IgD-negative memory B cell (primary cell): Measurements from ENCODE around the gene PDK4. TPM values are rescaled to one million over a fixed set of nuclear protein-coding genes. Genes with fewer than 3 reads are reported as not detected.
"Not testable (repeated sequence)": the region's sequence is repeated elsewhere in the genome, so short reads cannot be mapped to it uniquely, and the experiment has no call there.

Experiments used
- H3K27ac Mint-ChIP-seq, 3 donors: one replicate each; pipeline ENCODE4 v1.8.0; 2020 to 2022; ENCODE audit warnings: mild to moderate bottlenecking in 3 of 3, mixed read lengths in 3 of 3, moderate library complexity in 1 of 3
- H3K27me3 Mint-ChIP-seq: one replicate; pipeline ENCODE4 v1.8.0; 2021; ENCODE audit warnings: mixed read lengths
- H3K36me3 Mint-ChIP-seq: one replicate; pipeline ENCODE4 v1.8.0; 2020; ENCODE audit warnings: mild to moderate bottlenecking, mixed read lengths
- H3K4me1 Mint-ChIP-seq, 3 donors: one replicate each; pipeline ENCODE4 v1.8.0; 2020 to 2022; ENCODE audit warnings: mixed read lengths in 3 of 3, mild to moderate bottlenecking in 1 of 3
- H3K4me3 Mint-ChIP-seq, 4 donors: one replicate each; pipeline ENCODE4 v1.8.0; 2020 to 2022; ENCODE audit warnings: mild to moderate bottlenecking in 4 of 4, mixed read lengths in 4 of 4, moderate library complexity in 3 of 4
- H3K9me3 Mint-ChIP-seq, 3 donors: one replicate each; pipeline ENCODE4 v1.8.0; 2020 to 2021; ENCODE audit warnings: mixed read lengths in 3 of 3, mild to moderate bottlenecking in 1 of 3
- polyA plus RNA-seq: library from polyadenylated mRNA; unstranded; fragments of 300-500 nt; fragmentation: Illumina TruSeq; gene quantifications from one replicate; pipeline ENCODE4 v1.2.3, GENCODE V29; 2021

PDK4 gene
- polyA plus RNA-seq, 1 donor from 2014 or later = not detected

- Mint-ChIP-seq H3K4me3 (no peak overlapping the region), H3K27me3 (no peaks in the 10 kb centered on the region), H3K36me3 (peaks cover 2% of the 10 kb centered on the region), H3K9me3 (no peaks in the 10 kb centered on the region), H3K27ac (no peak overlapping the region), H3K4me1 (peaks cover 0 to 4% (median 4%) of the 10 kb centered on the region in 3 donors)
These were observed 35.6 kb downstream of the PDK4 start for GRCh38 chr7:95560674-95561073.

GRCh38 chr7:95558864-95559263, 37.5 kb downstream of the PDK4 start:
- H3K4me1 Mint-ChIP-seq = peaks cover 0 to 4% (median 4%) of the 10 kb centered on the region in 3 donors
- peaks cover 7% of the 10 kb centered on the region for H3K27me3 Mint-ChIP-seq
- H3K36me3 Mint-ChIP-seq = peaks cover 2% of the 10 kb centered on the region
- H3K9me3 Mint-ChIP-seq = no peaks in the 10 kb centered on the region
- H3K4me3 Mint-ChIP-seq = no peak overlapping the region
- no peak overlapping the region for H3K27ac Mint-ChIP-seq

GRCh38 chr7:95556777-95557176, 39.5 kb downstream of the PDK4 start:
- peaks cover 4% of the 10 kb centered on the region for H3K36me3 Mint-ChIP-seq
- H3K4me1 Mint-ChIP-seq = peaks cover 0 to 4% (median 2%) of the 10 kb centered on the region in 3 donors
- H3K4me3 Mint-ChIP-seq = no peak overlapping the region
- H3K27ac Mint-ChIP-seq = no peak overlapping the region
- H3K9me3 Mint-ChIP-seq = no peaks in the 10 kb centered on the region
- H3K27me3 Mint-ChIP-seq = peaks cover 11% of the 10 kb centered on the region

GRCh38 chr7:95553939-95554338, 42.4 kb downstream of the PDK4 start:
- no peak overlapping the region for H3K4me3 Mint-ChIP-seq

GRCh38 chr7:95552010-95552926, 44.0 kb downstream of the PDK4 start:
- not testable (repeated sequence) for H3K4me3 Mint-ChIP-seq

More at GRCh38 chr7:95553939-95554338, 42.4 kb downstream of the PDK4 start:
- Mint-ChIP-seq H3K27me3 (peaks cover 14% of the 10 kb centered on the region), H3K4me1 (peaks cover 4 to 12% (median 4%) of the 10 kb centered on the region in 3 donors), H3K36me3 (peaks cover 3% of the 10 kb centered on the region), H3K9me3 (no peaks in the 10 kb centered on the region), H3K27ac (no peak overlapping the region)

GRCh38 chr7:95550546-95550945, 45.8 kb downstream of the PDK4 start:
- peaks cover 14% of the 10 kb centered on the region for H3K27me3 Mint-ChIP-seq
- peak overlapping the region in 1 of 4 donors; percentile 47 for H3K4me3 Mint-ChIP-seq
- no peaks in the 10 kb centered on the region for H3K9me3 Mint-ChIP-seq
- peaks cover 0 to 10% (median 8%) of the 10 kb centered on the region in 3 donors for H3K4me1 Mint-ChIP-seq
- peaks cover 3% of the 10 kb centered on the region for H3K36me3 Mint-ChIP-seq
- H3K27ac Mint-ChIP-seq = no peak overlapping the region

More at GRCh38 chr7:95552010-95552926, 44.0 kb downstream of the PDK4 start:
- H3K9me3 Mint-ChIP-seq, H3K27ac Mint-ChIP-seq, H3K36me3 Mint-ChIP-seq: not testable (repeated sequence)
- H3K4me1 Mint-ChIP-seq = peaks cover 4 to 12% (median 4%) of the 10 kb centered on the region in 3 donors
- H3K27me3 Mint-ChIP-seq = peaks cover 14% of the 10 kb centered on the region

- Mint-ChIP-seq H3K4me3 (no peak overlapping the region), H3K27me3 (peaks cover 14% of the 10 kb centered on the region), H3K27ac (no peak overlapping the region), H3K36me3 (peaks cover 3% of the 10 kb centered on the region), H3K4me1 (peaks cover 0 to 14% (median 13%) of the 10 kb centered on the region in 3 donors), H3K9me3 (no peaks in the 10 kb centered on the region)
These were observed 46.3 kb downstream of the PDK4 start for GRCh38 chr7:95549818-95550529.

- H3K9me3 Mint-ChIP-seq = no peaks in the 10 kb centered on the region
- no peaks in the 10 kb centered on the region for H3K36me3 Mint-ChIP-seq
- peaks cover 0 to 16% (median 13%) of the 10 kb centered on the region in 3 donors for H3K4me1 Mint-ChIP-seq
- peaks cover 8% of the 10 kb centered on the region for H3K27me3 Mint-ChIP-seq
- no peak overlapping the region for H3K27ac Mint-ChIP-seq
- H3K4me3 Mint-ChIP-seq = no peak overlapping the region
These were observed 48.7 kb downstream of the PDK4 start for GRCh38 chr7:95547361-95548348.

- H3K27ac Mint-ChIP-seq = no peak overlapping the region
- peaks cover 3% of the 10 kb centered on the region for H3K27me3 Mint-ChIP-seq
- H3K4me1 Mint-ChIP-seq = peaks cover 0 to 16% (median 13%) of the 10 kb centered on the region in 3 donors
- no peaks in the 10 kb centered on the region for H3K9me3 Mint-ChIP-seq
- H3K36me3 Mint-ChIP-seq = peaks cover under 1% of the 10 kb centered on the region
- H3K4me3 Mint-ChIP-seq = no peak overlapping the region
These were observed 49.7 kb downstream of the PDK4 start for GRCh38 chr7:95546647-95547046.

- H3K9me3 Mint-ChIP-seq = no peaks in the 10 kb centered on the region
- peaks cover 2% of the 10 kb centered on the region for H3K27me3 Mint-ChIP-seq
- peak overlapping the region in 1 of 3 donors; percentile 13 for H3K27ac Mint-ChIP-seq
- H3K4me3 Mint-ChIP-seq = no peak overlapping the region
- H3K36me3 Mint-ChIP-seq = peaks cover 1% of the 10 kb centered on the region
- peaks cover 0 to 15% (median 13%) of the 10 kb centered on the region in 3 donors for H3K4me1 Mint-ChIP-seq
These were observed 50.6 kb downstream of the PDK4 start for GRCh38 chr7:95545673-95546072.

GRCh38 chr7:95545007-95545615, 51.2 kb downstream of the PDK4 start:
- Mint-ChIP-seq H3K9me3 (no peaks in the 10 kb centered on the region), H3K4me3 (no peak overlapping the region), H3K27me3 (peaks cover 2% of the 10 kb centered on the region), H3K4me1 (peaks cover 0 to 12% (median 7%) of the 10 kb centered on the region in 3 donors), H3K36me3 (peaks cover 1% of the 10 kb centered on the region), H3K27ac (no peak overlapping the region)

- H3K4me3 Mint-ChIP-seq = no peak overlapping the region
- peaks cover 2% of the 10 kb centered on the region for H3K27me3 Mint-ChIP-seq
- H3K4me1 Mint-ChIP-seq = peaks cover 0 to 12% (median 3%) of the 10 kb centered on the region in 3 donors
- no peaks in the 10 kb centered on the region for H3K9me3 Mint-ChIP-seq
- no peak overlapping the region for H3K27ac Mint-ChIP-seq
- peaks cover 1% of the 10 kb centered on the region for H3K36me3 Mint-ChIP-seq
These were observed 52.1 kb downstream of the PDK4 start for GRCh38 chr7:95544171-95544570.

GRCh38 chr7:95543312-95543711, 53.0 kb downstream of the PDK4 start:
- Mint-ChIP-seq H3K36me3 (peaks cover 1% of the 10 kb centered on the region), H3K9me3 (no peaks in the 10 kb centered on the region), H3K27ac (no peak overlapping the region), H3K4me1 (peaks cover 0 to 12% (median 3%) of the 10 kb centered on the region in 3 donors), H3K4me3 (no peak overlapping the region), H3K27me3 (peaks cover 2% of the 10 kb centered on the region)

- H3K4me1 Mint-ChIP-seq = peaks cover 0 to 6% (median 1%) of the 10 kb centered on the region in 3 donors
- H3K4me3 Mint-ChIP-seq = no peak overlapping the region
- peaks cover 1% of the 10 kb centered on the region for H3K36me3 Mint-ChIP-seq
- H3K9me3 Mint-ChIP-seq = no peaks in the 10 kb centered on the region
- no peak overlapping the region for H3K27ac Mint-ChIP-seq
- no peaks in the 10 kb centered on the region for H3K27me3 Mint-ChIP-seq
These were observed 56.0 kb downstream of the PDK4 start for GRCh38 chr7:95540366-95540765.
